ENCODE results near the gene NCOA4. TPM values are rescaled to one million over a fixed set of nuclear protein-coding genes. Genes with fewer than 3 reads are reported as not detected.
A peak's percentile ranks its signal among the peaks of the same experiment; 100 is the strongest.

The NCOA4 gene
- total RNA-seq, 6 experiments from 2014 or later = 130 to 224 (median 201) TPM

- WGBS (ENCODE audit: insufficient coverage, low coverage, low lambda C conversion rate, missing lambda C conversion rate) = 10% methylated on average over 2 of the region's 2 CpGs
- TF ChIP-seq POLR2A (IDR thresholded peaks at IDR 0.05) = no peak
- TF ChIP-seq, protein P1, sequence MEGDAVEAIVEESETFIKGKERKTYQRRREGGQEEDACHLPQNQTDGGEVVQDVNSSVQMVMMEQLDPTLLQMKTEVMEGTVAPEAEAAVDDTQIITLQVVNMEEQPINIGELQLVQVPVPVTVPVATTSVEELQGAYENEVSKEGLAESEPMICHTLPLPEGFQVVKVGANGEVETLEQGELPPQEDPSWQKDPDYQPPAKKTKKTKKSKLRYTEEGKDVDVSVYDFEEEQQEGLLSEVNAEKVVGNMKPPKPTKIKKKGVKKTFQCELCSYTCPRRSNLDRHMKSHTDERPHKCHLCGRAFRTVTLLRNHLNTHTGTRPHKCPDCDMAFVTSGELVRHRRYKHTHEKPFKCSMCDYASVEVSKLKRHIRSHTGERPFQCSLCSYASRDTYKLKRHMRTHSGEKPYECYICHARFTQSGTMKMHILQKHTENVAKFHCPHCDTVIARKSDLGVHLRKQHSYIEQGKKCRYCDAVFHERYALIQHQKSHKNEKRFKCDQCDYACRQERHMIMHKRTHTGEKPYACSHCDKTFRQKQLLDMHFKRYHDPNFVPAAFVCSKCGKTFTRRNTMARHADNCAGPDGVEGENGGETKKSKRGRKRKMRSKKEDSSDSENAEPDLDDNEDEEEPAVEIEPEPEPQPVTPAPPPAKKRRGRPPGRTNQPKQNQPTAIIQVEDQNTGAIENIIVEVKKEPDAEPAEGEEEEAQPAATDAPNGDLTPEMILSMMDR (IDR thresholded peaks at IDR 0.05) = peak in 2 of 4 donors; percentile 19 to 29
- intact Hi-C loops (cut with DNase I) = no loop called here
- Histone ChIP-seq H3K4me3 (no peak overlapping the region), H3K36me3 (no peaks in the 10 kb centered on the region), H3K27me3 (no peaks in the 10 kb centered on the region), H3K4me1 (no peaks in the 10 kb centered on the region), H3K9me3 (no peaks in the 10 kb centered on the region), H3K27ac (no peak overlapping the region)
- ATAC-seq = peak; percentile 89 to 97 (median 94)
- peak in 2 of 3 donors; percentile 39 to 55 for DNase-seq
Measured at GRCh38 chr10:46048152-46048551, 17.7 kb upstream of the NCOA4 start.

DNA sequence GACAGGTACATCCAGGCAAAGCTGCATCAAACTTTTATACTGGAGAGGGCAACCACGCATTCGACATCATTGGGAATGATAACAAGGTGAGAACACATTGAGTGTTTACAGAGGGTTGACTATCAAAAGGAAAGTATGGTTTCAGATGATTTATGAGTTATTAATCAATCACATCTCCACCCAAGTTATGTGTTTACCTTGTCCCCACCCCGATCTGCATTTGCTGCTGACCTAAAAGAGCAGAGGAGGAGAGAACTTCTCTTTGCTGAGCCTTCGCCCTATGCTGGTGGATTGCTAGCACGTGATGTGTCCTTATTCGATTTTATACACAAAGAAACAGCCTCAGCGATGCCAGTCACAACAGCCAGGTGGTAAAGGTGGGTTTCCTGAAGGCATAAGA, 15.8 kb upstream of the NCOA4 start, which contains the start of gene MSMB:
MSMB (minus strand) TSS at position 9 of the 400 bp plus-strand sequence. CDS start 32 bp downstream, outside the sequence.
- DNase-seq (no peak), ATAC-seq (no peak)
- H3K9me3 ChIP-seq = no peaks in the 10 kb centered on the region
- no peaks in the 10 kb centered on the region for H3K27me3 ChIP-seq
- H3K4me1 ChIP-seq = no peaks in the 10 kb centered on the region
- no peak within 1 kb of the TSS for H3K4me3 ChIP-seq
- no peaks in the 10 kb centered on the region for H3K36me3 ChIP-seq
- 89% methylated on average over 7 of the region's 7 CpGs for WGBS (ENCODE audit: insufficient coverage, low coverage, low lambda C conversion rate, missing lambda C conversion rate)
- TF ChIP-seq, protein P1 (IDR thresholded peaks at IDR 0.05) = no peak
- TF ChIP-seq POLR2A (IDR thresholded peaks at IDR 0.05) = no peak
- H3K27ac ChIP-seq = no peak within 1 kb of the TSS
- intact Hi-C loops (cut with DNase I) = no loop called here

DNA sequence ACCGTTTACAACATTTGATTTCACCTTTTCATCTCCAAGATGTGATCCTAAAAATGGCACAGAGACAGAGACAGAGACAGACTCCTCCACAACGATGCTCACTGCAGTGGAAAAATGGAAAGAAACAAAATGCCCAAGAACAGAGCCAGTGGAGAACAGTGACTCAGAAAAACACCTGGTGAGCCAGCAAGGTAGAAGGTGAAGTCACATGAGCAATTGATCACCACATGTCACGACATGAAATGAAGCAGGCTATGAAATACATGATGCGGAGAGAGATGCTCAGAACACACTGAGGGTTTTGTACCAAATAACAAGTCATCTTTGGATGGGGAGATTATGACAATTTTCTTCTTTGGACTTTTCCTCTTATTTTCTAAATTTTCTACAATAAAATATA, 12.1 kb upstream of the NCOA4 start:
- DNase-seq (no peak), ATAC-seq (no peak)
- H3K36me3 ChIP-seq = no peaks in the 10 kb centered on the region
- WGBS (ENCODE audit: insufficient coverage, low coverage, low lambda C conversion rate, missing lambda C conversion rate) = 42% methylated on average over 4 of the region's 4 CpGs
- no peak overlapping the region for H3K4me3 ChIP-seq
- H3K27me3 ChIP-seq = no peaks in the 10 kb centered on the region
- H3K4me1 ChIP-seq = no peaks in the 10 kb centered on the region
- H3K27ac ChIP-seq = no peak overlapping the region
- H3K9me3 ChIP-seq = no peaks in the 10 kb centered on the region
- intact Hi-C loops (cut with DNase I) = no loop called here
- TF ChIP-seq, protein P1 (IDR thresholded peaks at IDR 0.05) = no peak
- TF ChIP-seq POLR2A (IDR thresholded peaks at IDR 0.05) = no peak

GRCh38 chr10:46040004-46040403, 9.6 kb upstream of the NCOA4 start:
- intact Hi-C loops (cut with DNase I) = no loop called here
- Histone ChIP-seq H3K4me3 (no peak overlapping the region), H3K27ac (no peak overlapping the region), H3K9me3 (no peaks in the 10 kb centered on the region), H3K36me3 (no peaks in the 10 kb centered on the region), H3K27me3 (no peaks in the 10 kb centered on the region), H3K4me1 (peaks cover 0 to 16% (median 7%) of the 10 kb centered on the region in 4 donors)
- WGBS (ENCODE audit: insufficient coverage, low coverage, low lambda C conversion rate, missing lambda C conversion rate) = 66% methylated on average over 3 of the region's 3 CpGs
- ATAC-seq = no peak
- no peak for DNase-seq
- TF ChIP-seq, protein P1 (IDR thresholded peaks at IDR 0.05) = no peak
- TF ChIP-seq POLR2A (IDR thresholded peaks at IDR 0.05) = no peak

Data from right lobe of liver (tissue), 6 donors.